ENCODE measurements around the gene ASPG.

ASPG gene

DNA sequence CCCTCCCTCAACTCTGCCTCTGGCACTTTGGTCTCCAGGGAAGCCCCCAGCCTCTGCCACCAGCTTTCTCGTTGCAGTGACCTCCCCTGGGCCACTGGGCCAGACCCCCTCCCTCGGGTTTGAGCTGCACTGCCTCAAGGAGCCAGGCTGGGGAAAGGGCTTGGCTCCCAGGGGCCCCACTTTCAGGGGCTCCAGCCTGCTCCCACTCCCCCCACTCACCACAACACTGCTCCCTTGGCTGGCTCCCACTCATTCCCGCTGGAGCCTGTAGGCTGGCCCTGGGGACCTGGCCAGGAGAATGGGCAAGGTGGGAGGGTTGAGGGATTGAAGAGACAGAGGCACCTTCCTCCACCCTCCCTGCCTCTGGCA is 33.6 kb downstream of the ASPG start:
- no peak for DNase-seq

DNA sequence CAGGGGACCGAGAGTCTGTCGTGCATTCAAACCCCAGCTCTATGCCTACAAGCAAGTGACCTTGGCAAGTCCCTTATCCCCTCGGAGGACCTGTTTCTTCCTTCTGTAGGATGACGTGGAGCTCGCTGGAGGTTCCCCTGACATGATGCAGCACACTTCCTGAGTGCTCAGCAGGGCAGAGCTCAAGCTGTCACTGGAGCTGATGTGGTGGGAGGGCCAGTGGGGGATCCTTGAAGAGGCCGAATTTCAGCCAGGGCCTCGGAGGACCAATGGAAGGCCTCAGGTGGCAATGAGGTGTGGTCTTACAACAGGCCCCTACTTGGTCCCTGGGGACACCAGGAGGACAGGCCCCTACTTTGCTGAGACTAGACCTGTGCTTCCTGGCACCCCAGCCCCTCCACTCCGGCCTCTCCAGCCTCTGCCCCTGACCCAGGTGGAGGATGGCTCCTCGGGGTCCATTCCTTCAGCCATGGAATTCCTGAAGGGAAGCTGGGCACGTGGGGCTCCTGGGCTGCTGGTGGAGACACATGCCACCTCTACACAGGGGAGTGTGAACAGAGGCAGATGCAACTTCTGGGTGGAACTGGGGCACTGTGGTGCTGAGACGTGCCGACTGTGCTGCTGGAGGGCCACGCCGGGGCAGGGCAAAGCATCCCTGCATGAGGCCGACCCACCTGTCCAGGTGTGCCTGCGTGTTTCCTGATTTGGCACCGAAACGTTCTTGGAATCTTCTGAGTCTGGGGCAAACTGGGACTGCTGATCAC is 34.2 kb downstream of the ASPG start:
- DNase-seq: no peak

DNA sequence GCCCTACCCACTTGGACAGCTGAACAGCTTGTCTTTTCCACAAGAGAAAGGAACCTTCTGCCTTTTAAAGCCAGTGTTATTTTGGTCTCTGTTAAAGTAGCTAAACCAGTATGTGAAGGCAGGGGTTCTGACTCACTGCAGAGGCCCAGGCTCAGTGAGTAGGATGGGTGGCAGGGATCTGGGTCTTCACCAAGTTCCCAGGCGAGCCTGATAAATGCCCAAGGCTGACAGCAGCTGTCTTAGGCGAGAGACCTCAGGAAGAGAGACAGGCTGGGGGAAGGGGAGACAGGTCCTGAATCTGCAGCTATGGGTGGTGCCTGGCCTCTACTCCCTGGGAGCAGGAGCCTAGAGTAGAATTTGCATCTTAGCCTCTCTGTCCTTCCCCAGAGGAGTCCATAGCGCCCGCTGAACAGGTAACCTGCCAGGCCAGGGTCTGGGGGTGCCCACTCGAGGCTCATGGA is 34.8 kb downstream of the ASPG start:
- DNase-seq: no peak

DNA sequence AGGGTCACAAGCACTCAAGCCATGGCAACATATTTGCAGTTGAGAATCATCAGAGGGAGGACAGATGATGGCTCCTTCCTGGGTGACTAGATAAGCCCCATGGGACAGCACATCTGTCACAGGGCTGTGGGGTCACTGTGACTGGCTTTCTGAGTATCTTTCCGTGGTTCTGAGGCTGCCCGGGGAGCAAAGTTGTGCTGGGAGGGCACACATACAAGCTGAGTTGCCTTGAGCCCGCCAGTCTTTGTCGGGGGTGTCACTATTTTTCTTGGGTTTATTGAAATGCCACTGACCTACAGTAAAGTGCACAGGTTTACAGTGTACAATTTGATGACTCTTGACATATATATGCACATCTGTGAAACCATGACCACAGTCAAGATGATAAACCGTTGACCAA is 35.6 kb downstream of the ASPG start:
- no peak for DNase-seq

DNA sequence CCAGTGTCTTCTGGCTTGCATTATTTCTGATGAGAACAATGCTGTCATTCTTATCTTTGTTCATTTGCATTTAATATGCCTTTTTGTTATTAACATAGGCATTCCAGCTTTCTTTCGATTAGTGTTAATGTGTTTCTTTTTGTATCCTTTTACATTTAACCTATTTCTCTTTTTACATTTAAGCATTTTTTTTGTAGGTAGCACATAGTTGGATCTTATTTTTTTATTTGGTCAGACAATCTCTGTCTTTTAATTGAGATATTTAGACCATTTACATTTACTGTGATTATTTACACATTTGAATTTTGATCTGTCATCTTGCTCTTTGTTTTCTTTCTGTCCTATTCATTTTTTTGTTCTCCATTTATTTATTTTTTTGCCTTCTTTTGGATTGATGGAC is 38.4 kb downstream of the ASPG start:
- DNase-seq: no peak

DNA sequence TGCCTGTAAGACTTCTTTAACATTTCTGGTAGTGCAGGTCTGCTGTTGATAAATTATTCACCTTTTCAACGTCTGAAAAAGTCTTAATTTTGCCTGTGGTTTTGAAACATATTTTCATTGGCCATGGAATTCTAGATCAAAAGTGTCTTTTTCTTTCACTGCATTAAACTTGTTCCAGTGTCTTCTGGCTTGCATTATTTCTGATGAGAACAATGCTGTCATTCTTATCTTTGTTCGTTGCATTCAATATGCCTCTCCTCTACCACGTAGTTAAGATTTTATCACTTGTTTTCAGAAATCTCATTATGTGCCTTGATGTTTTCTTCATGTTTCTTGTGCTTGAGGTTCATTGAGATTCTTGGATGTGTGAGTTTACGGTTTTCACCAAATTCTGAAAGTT is 39.5 kb downstream of the ASPG start:
- no peak for DNase-seq

DNA sequence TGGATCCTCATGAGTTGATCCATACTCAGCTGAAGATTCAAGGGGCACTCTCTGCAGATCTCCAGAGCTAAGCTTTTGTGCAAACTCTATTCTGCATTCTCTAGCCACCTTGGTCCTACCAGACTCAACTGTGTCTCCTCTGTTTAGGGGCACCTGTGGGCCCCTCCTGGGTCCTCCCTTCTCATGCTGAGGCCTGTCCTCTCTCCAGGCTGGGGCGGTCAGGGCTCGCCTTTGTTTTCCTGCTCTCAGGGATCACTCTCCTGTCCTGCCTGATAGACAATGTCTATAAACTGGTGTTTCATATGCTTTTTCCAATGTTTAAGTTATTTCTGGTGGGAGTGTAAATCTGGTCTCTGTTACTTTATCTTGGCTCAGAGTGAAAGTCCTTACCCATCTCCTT is 41.3 kb downstream of the ASPG start:
- DNase-seq: no peak

DNA sequence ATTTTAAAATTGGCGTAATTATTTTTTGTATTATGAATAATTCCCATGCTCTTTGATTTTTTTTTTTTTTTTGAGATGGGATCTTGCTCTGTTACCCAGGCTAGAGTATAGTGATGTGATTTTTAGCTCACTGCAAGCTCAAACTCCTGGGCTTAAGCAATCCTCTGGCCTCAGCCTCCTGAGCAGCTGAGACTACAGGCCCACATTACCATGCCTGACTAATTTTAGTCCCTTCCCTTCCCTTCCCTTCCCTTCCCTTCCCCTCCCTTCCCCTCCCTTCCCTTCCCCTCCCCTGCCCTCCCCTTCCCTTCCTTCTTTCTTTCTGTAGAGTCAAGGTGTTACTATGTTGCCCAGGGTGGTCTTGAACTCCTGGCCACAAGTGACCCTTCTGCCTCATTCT is 43.5 kb downstream of the ASPG start:
- DNase-seq: no peak

DNA sequence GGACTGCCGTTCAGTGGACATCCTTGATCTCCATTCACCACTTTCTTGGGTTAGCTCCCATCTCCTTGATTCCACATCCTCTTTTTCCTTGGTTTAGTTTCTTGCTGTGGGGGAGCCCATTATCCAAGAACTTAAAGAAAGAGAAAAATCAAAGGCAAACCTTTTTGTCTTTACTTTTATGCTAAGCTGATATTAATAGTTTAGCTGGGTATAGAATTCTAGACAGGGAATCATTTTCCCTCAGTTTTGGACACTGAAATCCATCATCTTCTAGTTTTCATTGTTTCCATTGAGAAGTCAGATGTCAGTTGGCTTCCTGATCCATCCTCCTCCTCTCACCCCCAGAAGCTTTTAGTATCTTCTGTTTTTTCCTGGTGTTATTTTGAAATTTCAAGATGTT is 44.1 kb downstream of the ASPG start:
- no peak for DNase-seq

DNA sequence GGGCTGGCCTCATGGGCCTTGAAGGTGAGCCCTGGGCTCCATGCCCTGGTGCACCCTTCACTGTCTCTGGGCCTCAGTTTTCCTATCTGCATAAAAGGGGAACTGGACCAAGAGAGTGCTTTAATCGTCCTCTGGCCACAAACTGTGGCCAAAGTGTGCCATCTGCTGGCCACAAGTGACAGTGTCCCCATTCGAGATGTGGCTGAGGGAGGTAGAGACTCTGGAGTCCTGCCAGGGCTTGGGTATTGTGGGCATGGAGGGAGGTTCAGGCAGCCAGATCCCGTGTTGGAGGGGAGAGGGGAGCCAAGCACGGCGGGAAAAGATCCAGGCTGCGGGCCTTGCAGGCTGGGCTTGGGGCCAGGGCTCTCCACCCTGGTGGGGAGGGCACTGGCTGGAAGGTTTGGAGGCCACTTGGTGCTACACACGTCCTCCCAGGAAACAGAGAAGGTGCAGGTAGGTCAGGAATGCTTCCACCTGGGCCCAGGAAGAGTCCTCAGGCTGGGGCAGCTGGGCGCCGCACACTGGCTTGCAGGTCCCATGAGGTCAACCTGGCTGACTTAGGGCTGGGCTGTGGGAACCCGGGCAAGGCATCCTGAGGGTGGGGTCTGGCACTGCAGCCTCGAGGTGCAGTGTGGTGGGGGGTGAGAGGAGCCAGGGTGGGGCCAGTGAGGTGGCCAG is 45.6 kb downstream of the ASPG start:
- DNase-seq: peak; percentile 12

DNA sequence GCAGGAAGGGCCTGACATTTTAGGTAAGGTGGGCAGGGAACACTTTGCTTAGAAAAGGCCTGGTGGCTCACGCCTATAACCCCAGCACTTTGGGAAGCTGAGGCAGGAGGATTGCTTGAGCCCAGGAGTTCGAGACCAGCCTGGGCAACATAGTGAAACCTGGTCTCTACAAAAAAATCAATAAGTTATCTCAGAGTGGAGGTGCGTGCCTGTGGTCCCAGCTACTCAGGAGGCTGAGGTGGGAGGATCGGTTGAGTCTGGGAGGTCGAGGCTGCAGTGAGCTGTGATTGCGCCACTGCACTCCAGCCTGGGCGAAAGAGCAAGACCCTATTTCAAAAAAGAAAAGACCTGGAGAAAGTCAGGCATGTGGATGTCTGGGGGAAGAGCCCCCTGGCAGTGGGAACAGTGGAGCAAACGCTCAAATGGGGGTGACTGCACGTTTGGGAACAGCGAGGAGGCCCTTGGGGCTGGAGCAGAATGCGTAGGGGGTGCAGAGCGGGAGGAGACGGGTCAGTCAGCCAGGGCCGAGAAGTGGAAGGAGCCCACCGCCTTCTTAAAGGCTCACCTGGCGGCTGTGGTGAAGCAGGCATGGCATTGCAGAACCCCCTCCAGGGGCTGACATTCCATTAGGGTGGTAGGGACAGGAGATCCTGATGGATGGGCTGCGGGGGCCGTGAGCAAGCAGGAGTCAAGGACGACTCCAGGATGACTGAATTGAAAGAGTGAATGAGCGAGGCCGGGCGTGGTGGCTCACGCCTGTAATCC is 46.6 kb downstream of the ASPG start:
- DNase-seq: no peak

DNA sequence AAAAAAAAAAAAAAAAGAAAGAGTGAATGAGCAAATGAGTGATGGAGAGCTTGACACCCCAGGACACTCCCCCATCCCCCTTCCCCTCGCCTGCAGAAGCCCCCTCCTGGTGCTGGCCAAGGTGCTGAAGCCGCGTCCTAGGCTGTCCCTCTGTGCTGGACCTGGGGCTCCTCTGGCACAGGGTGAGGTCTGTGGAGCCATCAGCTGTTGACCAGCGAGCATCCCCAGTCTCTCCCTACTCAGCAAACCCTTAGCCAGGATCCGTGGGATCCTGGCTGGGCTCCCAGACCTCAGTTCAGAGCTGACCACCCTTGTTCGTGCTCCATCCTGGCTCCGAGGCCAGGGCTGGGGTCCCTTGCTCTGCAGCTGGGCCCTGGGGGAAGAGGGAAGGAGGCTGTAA is 47.5 kb downstream of the ASPG start:
- DNase-seq: no peak

DNA sequence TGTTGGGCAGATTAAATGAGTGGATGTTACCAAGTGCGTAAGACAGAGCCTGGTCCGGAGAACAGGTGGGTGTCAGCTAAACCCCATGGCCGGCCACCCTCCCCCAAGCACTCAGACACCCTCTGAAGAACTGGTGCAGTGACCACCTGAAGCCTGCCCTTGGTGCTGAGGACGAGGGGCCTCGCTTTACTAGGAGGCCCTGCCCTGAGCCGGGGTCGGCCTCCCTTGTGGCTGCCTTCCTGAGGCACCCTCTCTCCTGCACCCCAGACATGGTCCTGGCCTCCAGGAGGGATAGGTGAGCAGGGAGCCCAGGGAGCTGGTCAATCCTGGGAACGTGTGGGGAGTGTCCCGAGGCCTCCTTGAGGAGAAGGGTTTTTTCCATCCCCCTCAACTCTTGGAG is 48.0 kb downstream of the ASPG start:
- no peak for DNase-seq

DNA sequence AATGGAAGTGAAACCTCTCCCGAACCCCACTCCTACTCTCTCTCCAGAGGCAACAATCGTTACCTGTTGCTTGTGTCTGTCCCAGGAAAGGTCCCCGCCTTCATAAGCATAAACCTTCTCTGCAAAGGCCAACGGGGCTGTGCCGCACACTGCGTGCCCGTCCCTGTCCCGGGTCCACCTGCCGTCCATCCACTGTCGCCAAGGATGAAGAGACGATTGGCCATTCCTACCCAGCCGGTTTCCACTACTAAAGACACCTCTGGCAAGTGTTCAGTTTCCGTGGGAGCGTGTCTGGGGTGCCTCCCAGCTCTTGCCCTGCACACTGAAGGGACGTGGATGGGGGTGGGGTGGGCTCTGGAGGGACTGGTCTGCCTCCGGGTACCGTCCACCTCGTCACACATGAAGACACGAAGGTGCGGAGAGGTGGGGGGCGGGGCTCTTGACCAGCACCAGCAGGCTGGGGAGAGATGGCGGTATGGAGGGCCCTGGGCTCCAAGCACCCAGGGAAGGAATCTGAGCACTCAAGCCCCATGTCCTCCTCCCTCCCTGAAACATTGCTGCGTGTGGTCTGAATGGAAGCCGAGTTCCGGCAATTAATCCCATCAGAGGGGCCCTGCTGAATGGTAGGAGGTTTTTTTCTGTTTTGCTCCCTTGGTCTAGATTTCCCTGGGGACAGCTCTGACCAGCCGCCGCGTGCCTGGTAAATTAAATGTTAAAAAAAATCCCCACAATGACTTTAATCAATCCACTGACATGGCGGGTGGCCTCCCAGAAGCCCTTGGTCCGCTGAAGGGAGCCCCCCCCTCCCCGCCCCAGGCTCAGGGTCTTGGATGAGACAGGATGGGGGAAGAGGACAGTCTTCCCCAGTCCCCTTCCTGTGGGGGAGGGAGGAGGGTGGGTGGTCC is 48.8 kb downstream of the ASPG start:
- no peak for DNase-seq

DNA sequence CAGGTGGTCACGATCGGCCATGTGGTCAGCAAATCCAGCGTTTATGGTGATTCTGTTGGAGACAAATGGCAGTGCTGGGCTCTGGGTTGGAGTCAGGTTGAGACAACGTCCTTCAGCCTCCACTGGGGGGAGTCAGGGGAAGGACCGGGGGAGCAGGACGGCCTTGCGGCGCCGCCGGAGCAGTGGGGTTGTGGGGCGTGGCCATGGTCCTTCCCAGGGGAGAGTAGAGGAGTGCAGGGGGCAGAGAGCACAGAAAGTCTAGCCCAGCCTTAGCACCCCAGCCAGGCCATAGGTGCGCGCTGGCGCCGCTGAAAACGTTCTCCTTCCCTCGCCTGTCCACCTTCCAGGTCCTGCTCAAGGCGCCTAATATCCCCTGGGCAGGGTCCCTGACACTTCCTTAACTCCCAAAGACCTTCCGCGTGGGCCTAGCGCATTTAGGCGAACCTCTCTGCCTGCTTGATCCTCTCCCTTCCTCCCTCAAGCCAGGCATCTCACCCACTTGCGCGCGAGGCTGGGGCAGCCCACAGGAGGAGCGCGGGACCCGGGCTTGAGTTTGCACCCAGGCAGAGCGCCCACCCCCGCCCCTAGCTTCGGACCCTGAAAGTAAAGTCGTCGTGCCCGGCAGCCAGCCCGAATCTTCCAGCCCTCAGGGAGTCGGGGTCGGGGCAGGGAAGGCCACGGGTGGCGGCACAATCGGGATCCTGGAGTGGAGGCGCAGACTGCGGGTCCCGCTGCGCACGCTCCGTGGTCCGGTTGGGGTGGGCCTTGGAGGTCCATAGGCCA is 49.8 kb downstream of the ASPG start:
- peak; percentile 21 for DNase-seq

DNA sequence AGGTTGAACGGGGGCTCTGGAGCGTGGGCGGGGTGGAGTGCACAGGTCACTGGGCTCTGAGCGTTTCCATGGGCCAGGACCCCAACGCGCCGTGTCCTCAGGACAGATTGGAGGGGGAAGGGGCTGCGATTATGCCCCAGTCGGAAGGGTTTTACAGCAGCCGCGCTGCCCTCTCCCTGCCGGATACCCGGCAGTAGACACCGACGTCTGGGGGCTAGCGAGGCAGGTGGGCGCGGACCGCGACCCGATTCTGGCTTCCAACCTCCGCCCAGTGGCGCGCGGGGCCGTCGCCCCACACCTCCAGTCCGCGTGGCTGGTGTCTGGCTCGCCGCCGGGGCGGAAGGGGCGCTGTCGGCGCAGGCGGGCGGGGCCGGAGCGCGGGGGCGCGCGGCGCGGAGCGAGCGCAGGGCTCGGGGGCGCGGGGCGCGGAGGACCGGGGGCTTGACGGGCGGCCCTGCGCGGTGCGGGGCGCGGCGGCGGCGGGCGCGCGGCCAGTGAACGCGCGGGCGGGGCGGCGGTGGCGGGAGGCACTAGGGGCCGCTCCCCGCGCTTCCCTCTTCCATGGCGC is 50.5 kb downstream of the ASPG start:
- no peak for DNase-seq

DNA sequence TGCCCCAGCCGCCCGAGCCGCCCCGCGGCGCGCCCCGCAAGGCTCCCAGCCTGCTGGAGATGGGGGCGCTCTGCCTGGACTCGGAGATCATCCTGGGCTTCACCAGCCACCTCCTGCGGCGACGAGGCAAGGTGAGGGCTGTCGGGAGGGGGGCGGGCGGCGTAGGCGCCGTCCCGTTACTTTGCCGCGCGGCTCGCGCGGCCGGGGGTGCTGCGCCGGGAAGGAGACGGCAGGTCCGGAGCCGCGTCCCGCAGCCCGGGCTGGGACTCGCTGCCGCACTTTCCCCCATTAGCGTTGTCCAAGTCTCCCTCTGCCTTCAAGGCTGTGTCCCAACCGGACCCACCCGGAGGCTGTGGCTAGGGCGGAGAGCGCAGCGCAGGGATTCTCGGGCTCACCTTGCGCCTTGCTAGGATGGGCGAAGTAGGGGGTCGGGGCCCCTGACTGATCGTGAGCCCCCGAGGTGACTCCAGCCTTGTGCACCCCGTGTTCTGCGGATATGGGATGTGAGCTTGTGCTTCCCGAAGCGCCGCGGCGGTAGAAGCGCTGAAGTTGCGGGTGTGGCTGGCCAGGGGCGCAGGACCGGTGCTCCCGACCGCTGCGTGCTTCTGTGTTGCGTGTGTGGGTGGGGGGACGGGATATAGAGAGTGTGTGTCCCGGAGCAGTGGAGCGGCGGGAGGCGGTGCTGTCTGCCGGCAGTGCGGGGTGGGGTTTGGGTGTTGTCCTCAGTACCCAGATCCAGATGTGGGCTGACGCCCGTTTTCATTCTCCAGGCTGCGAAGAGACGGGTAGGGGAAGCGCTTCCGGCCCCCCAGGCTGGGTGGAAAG is 51.2 kb downstream of the ASPG start:
- DNase-seq: no peak

DNA sequence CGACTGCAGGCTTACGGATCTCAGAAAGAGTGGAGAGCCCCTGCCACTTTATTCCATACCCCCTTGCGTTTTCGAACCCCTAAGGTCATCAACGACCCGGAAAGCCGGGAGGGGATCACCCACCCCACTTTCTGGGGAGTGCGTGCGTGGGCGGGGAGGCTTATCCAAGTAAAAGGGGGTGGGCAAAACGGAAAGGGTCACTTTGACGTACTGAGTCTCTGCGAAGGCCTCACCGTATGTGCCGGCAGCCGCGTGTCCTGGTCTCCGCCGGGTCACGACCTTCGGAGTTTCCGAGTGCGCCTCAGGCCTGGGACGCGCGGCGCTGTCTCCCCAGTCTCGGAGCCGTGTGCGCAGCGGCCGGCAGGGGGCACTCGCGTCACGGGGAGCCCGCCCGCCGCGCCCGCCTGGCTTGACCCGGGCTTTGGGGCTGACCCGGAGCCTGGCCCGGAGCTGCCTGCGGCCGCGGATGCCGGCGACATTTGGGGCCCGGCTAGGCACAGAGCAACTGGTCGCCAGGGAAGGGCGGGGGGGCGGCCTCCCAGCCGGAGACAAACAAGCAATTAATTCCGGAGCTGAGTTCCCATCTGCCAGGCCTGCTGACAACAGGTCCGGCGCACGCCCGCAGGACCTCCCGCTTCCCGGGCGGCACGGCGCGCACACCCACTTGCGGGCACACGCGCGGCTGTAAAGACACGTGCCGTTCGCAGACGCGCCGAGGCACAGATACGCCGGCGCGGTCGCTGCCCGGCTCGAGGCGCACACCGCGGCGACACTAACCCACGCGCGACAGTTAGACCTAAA is 52.0 kb downstream of the ASPG start:
- peak; percentile 70 for DNase-seq

DNA sequence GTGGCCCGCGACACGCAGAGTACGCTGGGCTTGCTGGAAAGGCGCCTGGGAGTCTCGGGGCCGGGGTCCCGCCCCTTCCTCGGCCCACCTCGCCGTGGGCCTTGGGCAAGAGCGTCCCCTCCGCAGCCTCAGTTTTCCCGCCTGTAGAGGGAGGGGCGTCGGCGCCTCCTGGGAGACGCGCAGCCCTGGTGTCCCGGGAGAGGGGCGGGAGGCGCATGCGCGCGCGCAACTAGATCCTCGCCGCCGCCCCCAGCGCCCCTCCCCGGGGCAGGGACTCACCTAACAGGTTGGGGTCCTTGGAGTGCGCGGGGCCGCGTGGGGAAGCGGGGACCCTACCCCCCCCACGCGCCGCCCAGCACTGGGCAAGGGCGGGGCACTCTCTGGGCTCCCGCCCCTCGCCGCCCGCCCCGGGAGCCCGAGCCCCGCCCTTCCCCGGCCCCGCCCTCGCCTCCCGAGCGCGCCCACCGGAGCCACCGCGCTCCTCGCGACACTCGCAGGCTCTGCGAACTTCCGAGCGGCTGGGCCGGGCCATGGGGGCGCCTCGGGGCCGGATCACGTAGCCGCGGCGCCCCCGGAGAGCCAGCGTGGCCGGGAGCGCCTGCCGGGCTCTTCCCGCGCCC is 52.7 kb downstream of the ASPG start, which contains the start of gene KIF26A:
TSS of gene KIF26A (plus strand) at position 490 of the 620 bp plus-strand sequence. CDS start 136 bp downstream, outside the sequence.
- DNase-seq: peak; percentile 15

Measured in activated CD4-positive, alpha-beta T cell treated with anti-CD3 and anti-CD28 coated beads, Interleukin-2, amount 50 U/mL, for 16 hours (primary cell).